Ovary (tissue), 3 donors: ENCODE data around the gene CCDC3.

Experiments used
- CTCF ChIP-seq, 3 donors: fragments of 450-650 bp in 2 of 3; fragments of 200-600 bp in 1 of 3; IDR thresholded peaks; one replicate each; pipeline versions ENCODE4 v1.5.1 to v1.8.0; 2016 to 2022; ENCODE audit warnings: antibody characterized with exemption in 3 of 3, mild to moderate bottlenecking in 1 of 3
- EP300 ChIP-seq: sonication (generic); formaldehyde crosslinking; IDR thresholded peaks from one replicate; pipeline ENCODE4 v1.6.1; 2017; ENCODE audit warnings: antibody characterized with exemption
- POLR2A ChIP-seq: fragments of 450-650 bp; IDR thresholded peaks from one replicate; pipeline ENCODE4 v1.6.1; 2017; ENCODE audit warnings: antibody characterized with exemption, mild to moderate bottlenecking, moderate library complexity
- donor health status: DM: no; HTN: no; CAD: no.

GRCh38 chr10:13001041-13001886 lies at the start of gene CCDC3:
- TF ChIP-seq POLR2A (no peak), CTCF (IDR thresholded peaks at IDR 0.05) (no peak), EP300 (no peak)
